Left colon (tissue), 2 donors: ENCODE data around the gene MMP2. TPM values are rescaled to one million over a fixed set of nuclear protein-coding genes. Genes with fewer than 3 reads are reported as not detected.

Experiments used
- ATAC-seq: fragments of 200-7000 bp; cut with Tn5 transposase; one replicate; pipeline ENCODE4 v1.9.1; 2020; ENCODE audit warnings: mild to moderate bottlenecking, moderate library complexity
- DNase-seq, 2 donors: peaks; one replicate each; pipeline ENCODE4 v3.0.0-alpha.2; 2020
- intact Hi-C, 2 donors: fragments of 100-400 bp; cut with DNase I in 1 of 2; cut with micrococcal nuclease in 1 of 2; formaldehyde crosslinking; loops; one replicate each; pipeline versions ENCODE4 v1.11.2 to v1.14.0; 2022; cut with DNase I, micrococcal nuclease
- long read RNA-seq: library from polyadenylated mRNA; unstranded; transcript quantifications from one replicate; pipeline ENCODE4 v2.0.0, GENCODE V29; 2021
- total RNA-seq, 2 donors: library from RNA; stranded (reverse); fragmentation: NEBNext Ultra II Directional; extraction: Animal tissue kit (Norgen Biotek cat#: 25700); gene quantifications; one replicate each; pipeline ENCODE4 v1.2.1, GENCODE V29; 2021
- donor health status: DM: no; HTN: no; CAD: no.
- donor health status: DM: yes; HTN: yes; CAD: no.

Gene MMP2
- 100 to 1,000 TPM in 1 of 2 donors, 10 to 100 TPM in 1; 57.5 to 136 TPM for total RNA-seq
- long read RNA-seq, transcript MMP2-201 (13 exons, 3,741 nt): major isoform, 78 of 110 reads
- long read RNA-seq, partial matches to known transcripts: 29 of 110 reads
- long read RNA-seq, other reads (novel, unspliced or antisense): 3 of 110 reads

DNA sequence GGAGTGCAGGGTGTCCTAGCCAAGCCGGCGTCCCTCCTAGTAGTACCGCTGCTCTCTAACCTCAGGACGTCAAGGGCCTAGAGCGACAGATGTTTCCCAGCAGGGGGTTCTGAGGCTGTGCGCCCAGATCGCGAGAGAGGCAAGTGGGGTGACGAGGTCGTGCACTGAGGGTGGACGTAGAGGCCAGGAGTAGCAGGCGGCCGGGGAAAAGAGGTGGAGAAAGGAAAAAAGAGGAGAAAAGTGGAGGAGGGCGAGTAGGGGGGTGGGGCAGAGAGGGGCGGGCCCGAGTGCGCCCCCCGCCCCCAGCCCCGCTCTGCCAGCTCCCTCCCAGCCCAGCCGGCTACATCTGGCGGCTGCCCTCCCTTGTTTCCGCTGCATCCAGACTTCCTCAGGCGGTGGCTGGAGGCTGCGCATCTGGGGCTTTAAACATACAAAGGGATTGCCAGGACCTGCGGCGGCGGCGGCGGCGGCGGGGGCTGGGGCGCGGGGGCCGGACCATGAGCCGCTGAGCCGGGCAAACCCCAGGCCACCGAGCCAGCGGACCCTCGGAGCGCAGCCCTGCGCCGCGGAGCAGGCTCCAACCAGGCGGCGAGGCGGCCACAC is at the start of gene MMP2:
TSS of gene MMP2 (plus strand) at position 372 of the 603 bp plus-strand sequence. CDS start 282 bp downstream, outside the sequence.
- no peak for ATAC-seq
- intact Hi-C loops: loop anchor here in 1 of 2 donors (10.0 kb wide), 1 partner anchor 366 kb away; no protein-coding TSS in a partner anchor

DNA sequence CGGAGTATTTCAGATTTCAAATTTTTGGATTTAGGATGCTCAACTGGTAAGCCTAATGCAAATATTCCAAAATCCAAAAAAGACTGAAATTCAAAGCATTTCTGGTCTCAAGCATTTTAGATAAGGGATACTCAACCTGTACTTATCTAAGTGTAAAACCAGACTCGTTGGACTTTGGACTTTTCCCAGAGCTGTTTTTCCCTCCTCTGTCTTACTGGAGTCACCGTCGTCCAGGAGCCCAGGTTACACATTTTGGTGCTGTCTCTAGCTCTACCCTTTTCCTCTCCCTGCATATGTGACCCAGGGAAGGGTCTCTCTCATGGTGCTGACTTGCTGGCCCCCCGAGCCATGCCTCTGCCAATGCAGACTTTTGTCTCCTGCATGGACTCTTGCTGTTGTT is 46.0 kb upstream of the MMP2 start:
- intact Hi-C loops: no loop called here
- ATAC-seq (no peak), DNase-seq (no peak)

More for the DNA sequence above, at the start of gene MMP2:
- peak; percentile 31 to 56 for DNase-seq

DNA sequence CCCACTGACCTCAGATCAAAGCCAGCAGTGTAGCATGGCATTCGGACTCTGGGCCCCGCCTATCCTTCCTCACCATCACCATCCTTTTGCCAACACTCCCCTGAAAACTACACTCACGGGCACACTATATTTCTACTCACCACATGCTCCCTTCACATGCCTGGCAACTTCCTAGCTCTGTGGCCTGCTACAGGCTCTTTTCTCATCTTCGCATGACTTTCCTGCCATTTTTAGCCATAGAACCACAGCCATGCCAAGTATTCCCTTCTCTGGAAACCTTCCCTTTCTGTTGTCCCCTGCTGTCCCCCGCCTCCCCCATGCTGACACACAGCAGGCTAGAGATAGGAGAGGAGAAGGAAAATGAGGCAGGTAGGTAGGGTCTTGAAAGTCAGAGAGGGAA is 45.5 kb upstream of the MMP2 start:
- no peak for ATAC-seq
- intact Hi-C loops: no loop called here

GRCh38 chr16:55434000-55434399 is 45.0 kb upstream of the MMP2 start:
- no peak for DNase-seq
- no peak for ATAC-seq
- intact Hi-C loops: no loop called here

More for the DNA sequence above, 45.5 kb upstream of the MMP2 start:
- DNase-seq: no peak

DNA sequence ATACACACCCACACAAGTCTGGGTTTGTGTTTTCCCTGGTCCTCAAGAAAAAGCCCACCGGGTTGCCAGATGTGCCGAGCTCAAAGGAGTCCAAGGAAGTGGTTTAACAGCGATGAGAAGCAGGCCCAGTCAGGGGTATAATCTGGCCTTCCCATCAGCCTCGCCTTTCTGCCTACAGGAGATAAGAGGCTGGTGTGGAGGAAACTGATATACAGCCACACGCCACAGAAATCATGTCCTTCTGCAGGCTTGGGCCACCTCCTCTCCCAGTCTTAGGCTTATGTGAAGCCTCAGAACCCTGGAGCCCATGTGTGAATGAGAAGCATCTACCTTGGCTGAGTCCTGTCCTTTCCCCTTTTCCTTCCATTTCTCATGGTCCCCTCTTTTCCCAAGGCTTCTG is 43.6 kb upstream of the MMP2 start:
- intact Hi-C loops: no loop called here
- ATAC-seq: no peak
- DNase-seq: no peak

GRCh38 chr16:55436587-55436986 is 42.4 kb upstream of the MMP2 start:
- DNase-seq: no peak
- intact Hi-C loops: no loop called here
- ATAC-seq: no peak

- ATAC-seq: no peak
- no peak for DNase-seq
- intact Hi-C loops: no loop called here
Observed at GRCh38 chr16:55437625-55438024, 41.4 kb upstream of the MMP2 start.

GRCh38 chr16:55438281-55438680 is 40.7 kb upstream of the MMP2 start:
- no peak for ATAC-seq
- no peak for DNase-seq
- intact Hi-C loops: no loop called here

- no peak for DNase-seq
- no peak for ATAC-seq
- intact Hi-C loops: no loop called here
Observed at GRCh38 chr16:55439101-55439690, 39.8 kb upstream of the MMP2 start.

DNA sequence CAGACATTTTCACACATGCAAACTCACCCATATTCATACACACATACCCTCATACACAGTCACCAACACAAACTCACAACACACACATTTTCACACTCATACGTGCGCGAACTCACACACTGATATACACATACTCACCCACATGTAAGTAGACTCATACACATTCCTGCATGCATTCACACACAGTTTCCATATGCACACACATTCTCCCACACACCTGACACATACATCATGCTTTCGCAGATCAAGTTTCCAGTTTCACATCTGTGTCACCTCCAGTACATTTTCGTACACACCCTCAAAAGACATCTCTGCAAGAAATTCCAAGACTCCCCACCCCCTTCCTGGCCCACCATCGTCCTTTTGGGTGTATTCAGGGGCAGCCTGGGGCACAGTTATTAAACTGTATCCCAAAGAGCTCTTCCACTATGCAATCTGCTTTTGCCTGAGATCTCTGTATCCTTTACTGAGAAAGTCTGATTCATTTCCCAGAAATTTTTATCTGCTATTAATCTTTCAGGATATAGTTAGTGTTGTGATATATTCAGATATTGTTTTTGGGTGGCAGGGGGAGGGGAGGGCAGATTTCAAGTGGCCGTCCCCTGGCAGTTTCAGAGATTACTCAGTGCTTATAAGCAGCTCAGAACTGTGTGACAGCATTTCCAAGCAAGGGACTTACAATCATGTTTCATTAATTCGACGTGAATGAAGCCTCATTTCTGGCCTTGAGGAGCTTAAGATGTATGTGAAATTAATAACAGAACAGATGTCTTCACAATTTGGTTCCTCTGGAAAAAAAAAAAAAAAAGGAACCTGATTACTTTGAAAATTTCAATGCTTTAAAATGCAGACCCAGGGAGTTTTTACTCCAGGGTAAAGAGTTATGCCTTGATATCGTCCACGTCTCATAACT is 35.3 kb upstream of the MMP2 start:
- no peak for ATAC-seq
- no peak for DNase-seq
- intact Hi-C loops: no loop called here

- ATAC-seq: peak; percentile 25
- peak; percentile 17 to 32 for DNase-seq
- intact Hi-C loops: no loop called here
Observed at GRCh38 chr16:55444754-55445485, 34.1 kb upstream of the MMP2 start.

- ATAC-seq: no peak
- no peak for DNase-seq
- intact Hi-C loops: no loop called here
Observed at GRCh38 chr16:55447231-55447630, 31.8 kb upstream of the MMP2 start.

DNA sequence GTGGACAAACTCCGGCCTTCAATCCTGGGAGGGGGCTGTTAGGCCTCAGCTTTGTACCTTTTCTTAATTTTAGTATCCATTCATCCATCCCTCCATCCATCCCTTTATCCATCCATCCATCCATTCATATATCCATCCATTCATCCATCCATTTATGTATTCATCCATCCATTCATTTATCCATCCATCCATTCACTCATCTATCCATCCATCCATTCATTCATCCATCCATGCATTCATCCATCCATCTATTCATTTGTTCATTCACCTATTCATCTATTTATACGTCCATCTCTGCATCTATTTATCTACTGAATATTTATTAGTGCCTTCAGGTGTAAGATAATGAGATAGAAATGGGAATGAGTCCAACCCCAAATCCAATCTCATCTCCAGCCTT is 26.0 kb upstream of the MMP2 start:
- ATAC-seq (no peak), DNase-seq (no peak)
- intact Hi-C loops: no loop called here

DNA sequence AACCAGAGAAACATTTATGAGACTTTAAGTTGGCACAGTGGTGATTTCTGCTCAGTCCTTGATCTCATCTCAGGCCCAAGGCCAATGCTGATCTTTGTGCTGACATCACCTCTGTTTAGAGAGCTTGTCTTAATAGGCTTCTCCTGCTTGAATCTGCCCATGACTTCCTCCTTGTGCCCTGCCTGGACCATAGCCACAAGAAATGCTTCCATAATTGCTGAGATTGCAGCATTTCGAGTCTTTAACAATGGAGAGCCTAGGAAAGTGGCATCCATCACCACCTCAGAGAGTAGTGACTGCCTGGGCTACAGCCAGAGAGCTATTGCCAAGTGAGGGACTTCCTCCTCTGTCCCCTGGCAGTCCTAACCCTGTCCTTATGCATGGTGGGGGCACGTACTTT is 25.1 kb upstream of the MMP2 start:
- ATAC-seq: no peak
- no peak for DNase-seq
- intact Hi-C loops: no loop called here

DNA sequence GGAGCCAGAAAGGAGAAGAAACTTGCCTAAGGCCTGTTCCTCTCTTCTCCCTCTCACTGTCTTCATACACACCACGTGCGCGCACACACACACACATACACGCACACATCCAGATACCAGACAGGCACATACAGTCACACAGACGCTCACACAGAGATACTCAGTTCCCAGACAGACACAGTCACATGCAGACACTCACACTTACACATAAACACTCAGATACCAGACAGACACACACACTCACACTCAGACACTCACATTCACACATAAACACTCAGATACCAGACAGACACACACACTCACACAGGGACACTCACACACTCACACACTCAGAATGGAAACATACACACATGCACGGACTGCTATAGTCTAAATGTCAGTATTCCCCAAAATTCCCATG is 24.1 kb upstream of the MMP2 start:
- DNase-seq (no peak), ATAC-seq (no peak)
- intact Hi-C loops: no loop called here

- DNase-seq: no peak
- no peak for ATAC-seq
- intact Hi-C loops: loop anchor here in 1 of 2 donors (10.0 kb wide), 1 partner anchor 243 kb away; no protein-coding TSS in a partner anchor
Observed at GRCh38 chr16:55462241-55462640, 16.8 kb upstream of the MMP2 start.

- no peak for ATAC-seq
- intact Hi-C loops: loop anchor here in 1 of 2 donors (10.0 kb wide), 1 partner anchor 240 kb away; no protein-coding TSS in a partner anchor
Observed at GRCh38 chr16:55464375-55464774, 14.6 kb upstream of the MMP2 start.

DNA sequence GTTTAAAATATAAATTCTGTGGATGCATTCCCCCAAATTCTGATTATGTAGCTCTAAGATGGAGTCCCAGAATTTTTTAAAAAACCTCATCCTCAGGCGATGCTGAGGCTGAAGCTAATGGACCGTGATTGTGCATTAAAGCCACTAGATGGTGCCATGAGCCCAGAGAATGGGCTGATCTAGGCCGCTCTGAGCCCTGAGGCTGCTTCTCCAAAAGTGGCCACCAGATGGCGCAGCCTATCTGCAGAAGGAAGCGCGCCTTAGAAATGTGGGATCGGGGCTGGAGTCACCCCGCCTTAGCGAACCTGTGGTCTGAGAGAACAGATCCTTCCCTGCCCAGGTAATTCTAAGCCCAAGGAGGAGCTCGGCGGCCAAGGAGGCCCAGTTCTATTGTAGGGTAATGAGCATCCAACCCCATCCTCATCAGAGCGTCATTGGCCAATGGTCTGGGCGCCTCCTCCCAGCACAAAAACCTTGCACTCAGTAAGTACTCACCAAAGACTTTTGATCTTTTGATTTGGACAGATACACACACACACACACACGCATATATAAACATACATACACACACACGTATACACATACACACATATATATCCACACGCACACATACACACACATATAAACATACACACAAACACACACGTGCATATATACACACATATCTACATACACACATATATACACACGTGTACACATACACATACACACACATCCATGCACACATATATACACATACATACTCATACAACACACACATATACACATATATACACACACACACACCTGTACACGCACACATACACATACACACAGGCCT is 13.7 kb upstream of the MMP2 start:
- ATAC-seq (peak; percentile 97), DNase-seq (peak; percentile 71 to 93)
- intact Hi-C loops: loop anchor here (5.0 to 10.0 kb wide), 3 partner anchors 77 to 240 kb away; no protein-coding TSS in a partner anchor

More at GRCh38 chr16:55464375-55464774, 14.6 kb upstream of the MMP2 start:
- DNase-seq: no peak
